Large intestine (tissue), 3 donors: ENCODE measurements around the gene KAT14. TPM values are rescaled to one million over a fixed set of nuclear protein-coding genes. Genes with fewer than 3 reads are reported as not detected.
"Not testable (repeated sequence)": the region's sequence is repeated elsewhere in the genome, so short reads cannot be mapped to it uniquely, and the experiment has no call there.

ENCODE experiments used
- DNase-seq, 2 donors: peaks; one replicate each; pipeline versions ENCODE4 v3.0.0 to v3.0.0-alpha.2; 2013
- H3K27ac ChIP-seq: one replicate; pipeline ENCODE4 v1.5.1; 2013; ENCODE audit warnings: low read length
- H3K27me3 ChIP-seq: 2 replicates; pipeline ENCODE4 v1.6.1; 2013; ENCODE audit warnings: low read length; ENCODE audit not compliant: control insufficient read depth, insufficient read depth
- H3K36me3 ChIP-seq: 2 replicates; pipeline ENCODE4 v1.6.1; 2013; ENCODE audit warnings: low read length; ENCODE audit not compliant: control insufficient read depth, insufficient read depth
- H3K4me1 ChIP-seq: one replicate; pipeline ENCODE4 v1.6.1; 2013; ENCODE audit warnings: low read length; ENCODE audit not compliant: control insufficient read depth, insufficient read depth
- H3K4me3 ChIP-seq: one replicate; pipeline ENCODE4 v1.5.1; 2013; ENCODE audit warnings: low read length
- H3K9me3 ChIP-seq: one replicate; pipeline ENCODE4 v1.6.1; 2013; ENCODE audit warnings: mild to moderate bottlenecking, low read depth, low read length, moderate library complexity; ENCODE audit not compliant: control insufficient read depth
- WGBS: methylation state at CpG from one replicate; pipeline ENCODE4 v1.1.5; 2013; ENCODE audit warnings: low lambda C conversion rate; ENCODE audit not compliant: insufficient coverage; 5-methylcytosine and 5-hydroxymethylcytosine counted together
- polyA plus RNA-seq: library from polyadenylated mRNA; unstranded; fragments of 120-200 nt; gene quantifications from one replicate; pipeline ENCODE4 v1.2.1, GENCODE V29; 2013

The KAT14 gene
- polyA plus RNA-seq, 1 donor = 20.3 TPM

GRCh38 chr20:18180366-18180765 is 42.7 kb downstream of the KAT14 start:
- not testable (repeated sequence) for H3K4me3 ChIP-seq, H3K27ac ChIP-seq, H3K9me3 ChIP-seq, H3K27me3 ChIP-seq, DNase-seq, H3K4me1 ChIP-seq
- H3K36me3 ChIP-seq = peaks cover 43% of the 10 kb centered on the region

- Histone ChIP-seq H3K4me1 (no peaks in the 10 kb centered on the region), H3K36me3 (peaks cover 39% of the 10 kb centered on the region), H3K9me3 (no peaks in the 10 kb centered on the region), H3K4me3 (no peak overlapping the region), H3K27me3 (no peaks in the 10 kb centered on the region), H3K27ac (no peak overlapping the region)
- DNase-seq = peak in 1 of 2 donors; percentile 34
- no CpG with 5 or more reads among the region's 1 CpG for WGBS
Observed at GRCh38 chr20:18180815-18181214, 43.2 kb downstream of the KAT14 start.

GRCh38 chr20:18187020-18187419 is 49.4 kb downstream of the KAT14 start:
- H3K9me3 ChIP-seq = no peaks in the 10 kb centered on the region
- no peaks in the 10 kb centered on the region for H3K4me1 ChIP-seq
- no peak overlapping the region for H3K4me3 ChIP-seq
- DNase-seq = no peak
- no peaks in the 10 kb centered on the region for H3K27me3 ChIP-seq
- no peak overlapping the region for H3K27ac ChIP-seq
- peaks cover 62% of the 10 kb centered on the region for H3K36me3 ChIP-seq
- 88% methylated on average over 2 of the region's 5 CpGs for WGBS

GRCh38 chr20:18188434-18188833 is 50.8 kb downstream of the KAT14 start:
- no peak overlapping the region for H3K27ac ChIP-seq
- no peak for DNase-seq
- WGBS = no CpG with 5 or more reads among the region's 3 CpGs
- no peak overlapping the region for H3K4me3 ChIP-seq
- peaks cover 50% of the 10 kb centered on the region for H3K36me3 ChIP-seq
- no peaks in the 10 kb centered on the region for H3K4me1 ChIP-seq
- no peaks in the 10 kb centered on the region for H3K9me3 ChIP-seq
- H3K27me3 ChIP-seq = no peaks in the 10 kb centered on the region

GRCh38 chr20:18190338-18191233 is 52.9 kb downstream of the KAT14 start:
- no CpG with 5 or more reads among the region's 3 CpGs for WGBS
- Histone ChIP-seq H3K27me3 (no peaks in the 10 kb centered on the region), H3K36me3 (peaks cover 34% of the 10 kb centered on the region), H3K27ac (no peak overlapping the region), H3K4me1 (no peaks in the 10 kb centered on the region), H3K9me3 (no peaks in the 10 kb centered on the region), H3K4me3 (no peak overlapping the region)
- DNase-seq = no peak

- Histone ChIP-seq H3K36me3 (peaks cover 29% of the 10 kb centered on the region), H3K27ac (no peak overlapping the region), H3K27me3 (no peaks in the 10 kb centered on the region), H3K9me3 (no peaks in the 10 kb centered on the region), H3K4me1 (no peaks in the 10 kb centered on the region), H3K4me3 (no peak overlapping the region)
- DNase-seq = peak; percentile 16 to 41
- no CpG with 5 or more reads among the region's 1 CpG for WGBS
Observed at GRCh38 chr20:18191306-18191705, 53.6 kb downstream of the KAT14 start.

- no CpG with 5 or more reads among the region's 35 CpGs for WGBS
- not testable (repeated sequence) for H3K9me3 ChIP-seq, H3K4me3 ChIP-seq, H3K27me3 ChIP-seq, H3K4me1 ChIP-seq, DNase-seq, H3K27ac ChIP-seq, H3K36me3 ChIP-seq
Observed at GRCh38 chr20:18194461-18194860, 56.8 kb downstream of the KAT14 start.

- Histone ChIP-seq H3K36me3 (no peaks in the 10 kb centered on the region), H3K27ac (no peak overlapping the region), H3K4me1 (no peaks in the 10 kb centered on the region), H3K27me3 (no peaks in the 10 kb centered on the region), H3K9me3 (no peaks in the 10 kb centered on the region), H3K4me3 (no peak overlapping the region)
- no peak for DNase-seq
- WGBS = 100% methylated on average over 1 of the region's 3 CpGs
Observed at GRCh38 chr20:18195931-18196330, 58.3 kb downstream of the KAT14 start.

- H3K4me1 ChIP-seq = no peaks in the 10 kb centered on the region
- H3K9me3 ChIP-seq = peaks cover 4% of the 10 kb centered on the region
- no peak overlapping the region for H3K27ac ChIP-seq
- no peaks in the 10 kb centered on the region for H3K36me3 ChIP-seq
- H3K4me3 ChIP-seq = no peak overlapping the region
- no peaks in the 10 kb centered on the region for H3K27me3 ChIP-seq
- DNase-seq = no peak
- 100% methylated on average over 2 of the region's 12 CpGs for WGBS
Observed at GRCh38 chr20:18197382-18198070, 59.9 kb downstream of the KAT14 start.

- peaks cover 4% of the 10 kb centered on the region for H3K9me3 ChIP-seq
- H3K27ac ChIP-seq = no peak overlapping the region
- H3K27me3 ChIP-seq = no peaks in the 10 kb centered on the region
- no peak overlapping the region for H3K4me3 ChIP-seq
- H3K4me1 ChIP-seq = no peaks in the 10 kb centered on the region
- DNase-seq = no peak
- H3K36me3 ChIP-seq = no peaks in the 10 kb centered on the region
Observed at GRCh38 chr20:18202966-18203365, 65.3 kb downstream of the KAT14 start.
